Suppressor macrophage (primary cell): ENCODE data around the gene TMEM120B.

ENCODE experiments used
- DNase-seq, 4 experiments: peaks; one replicate each; pipeline ENCODE4 v3.0.0-alpha.2; 2020 to 2022

TMEM120B gene

GRCh38 chr12:121793838-121794533 is 81.4 kb downstream of the TMEM120B start:
- peak; percentile 97 to 98 (median 98) for DNase-seq

GRCh38 chr12:121794534-121795033 is 82.0 kb downstream of the TMEM120B start:
- no peak for DNase-seq

GRCh38 chr12:121795034-121795968 is 82.7 kb downstream of the TMEM120B start:
- DNase-seq: peak; percentile 89 to 93 (median 90)

GRCh38 chr12:121796855-121797751 is 84.6 kb downstream of the TMEM120B start:
- DNase-seq: peak; percentile 64 to 85 (median 73)

- peak in 3 of 4 experiments; percentile 22 to 39 (median 26) for DNase-seq
These were observed 85.6 kb downstream of the TMEM120B start for GRCh38 chr12:121797937-121798786.

GRCh38 chr12:121798787-121799155 is 86.2 kb downstream of the TMEM120B start:
- no peak for DNase-seq

GRCh38 chr12:121799156-121799841 is 86.7 kb downstream of the TMEM120B start:
- DNase-seq: peak; percentile 78 to 89 (median 88)

GRCh38 chr12:121799842-121800693 is 87.5 kb downstream of the TMEM120B start:
- peak; percentile 91 to 96 (median 94) for DNase-seq

GRCh38 chr12:121800694-121801594 is 88.4 kb downstream of the TMEM120B start:
- peak; percentile 74 to 86 (median 80) for DNase-seq

- peak; percentile 51 to 68 (median 58) for DNase-seq
These were observed 89.3 kb downstream of the TMEM120B start for GRCh38 chr12:121801595-121802484.

GRCh38 chr12:121802485-121802842 is 89.9 kb downstream of the TMEM120B start:
- DNase-seq: no peak

GRCh38 chr12:121802843-121803698 is 90.5 kb downstream of the TMEM120B start:
- peak; percentile 95 to 96 (median 96) for DNase-seq

GRCh38 chr12:121803861-121804416 is 91.4 kb downstream of the TMEM120B start, which contains the start of gene SETD1B:
TSS of gene SETD1B (plus strand) at chr12:121804009. CDS start at chr12:121804738, 729 bp downstream.
- DNase-seq: peak; percentile 38 to 82 (median 69)

GRCh38 chr12:121804417-121805111 is 92.0 kb downstream of the TMEM120B start:
- DNase-seq: peak; percentile 42 to 79 (median 66)
